Measurements from ENCODE around the gene NCAM1.

Gene NCAM1

DNA sequence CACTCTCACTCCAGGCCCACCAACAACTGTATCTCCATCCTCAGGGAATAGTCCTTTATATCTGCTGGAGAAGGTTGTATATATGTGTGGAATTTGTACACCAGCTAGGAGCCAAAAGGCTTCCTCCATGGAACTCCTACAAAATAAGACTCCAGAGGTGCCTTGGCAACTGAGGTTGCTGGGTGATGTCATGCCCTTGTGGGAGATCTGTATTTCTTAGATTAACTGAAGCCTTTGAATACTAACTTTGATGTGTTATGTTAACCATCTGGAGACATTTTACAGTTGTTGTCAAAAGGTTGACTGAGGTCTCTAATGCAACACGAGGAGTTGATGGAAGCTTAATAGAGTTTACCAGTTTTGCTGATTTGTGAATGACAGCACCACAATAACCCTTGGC, 213.7 kb downstream of the NCAM1 start:
- no peak for DNase-seq

- DNase-seq = peak; percentile 77
Measured at GRCh38 chr11:113176599-113177360, 215.6 kb downstream of the NCAM1 start.

DNA sequence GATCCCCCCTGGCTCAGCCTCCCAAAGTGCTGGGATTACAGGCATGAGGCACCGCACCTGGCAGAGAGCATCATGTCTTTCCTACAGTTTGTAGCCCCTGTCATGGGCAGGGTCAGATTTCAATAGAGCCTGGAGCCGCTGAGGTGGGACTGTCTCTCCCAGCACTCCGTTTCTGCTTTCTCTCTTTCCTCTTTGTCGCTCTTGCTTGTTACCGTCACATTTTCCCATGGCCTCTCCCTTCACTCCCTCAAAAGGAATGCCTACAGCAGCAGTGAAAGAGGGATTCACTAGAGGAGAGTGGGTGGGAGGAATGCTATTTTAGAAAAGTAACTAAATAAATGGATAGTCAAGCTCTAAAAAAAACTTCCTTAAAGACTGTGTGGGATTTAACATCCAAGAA, 216.5 kb downstream of the NCAM1 start:
- no peak for DNase-seq

DNA sequence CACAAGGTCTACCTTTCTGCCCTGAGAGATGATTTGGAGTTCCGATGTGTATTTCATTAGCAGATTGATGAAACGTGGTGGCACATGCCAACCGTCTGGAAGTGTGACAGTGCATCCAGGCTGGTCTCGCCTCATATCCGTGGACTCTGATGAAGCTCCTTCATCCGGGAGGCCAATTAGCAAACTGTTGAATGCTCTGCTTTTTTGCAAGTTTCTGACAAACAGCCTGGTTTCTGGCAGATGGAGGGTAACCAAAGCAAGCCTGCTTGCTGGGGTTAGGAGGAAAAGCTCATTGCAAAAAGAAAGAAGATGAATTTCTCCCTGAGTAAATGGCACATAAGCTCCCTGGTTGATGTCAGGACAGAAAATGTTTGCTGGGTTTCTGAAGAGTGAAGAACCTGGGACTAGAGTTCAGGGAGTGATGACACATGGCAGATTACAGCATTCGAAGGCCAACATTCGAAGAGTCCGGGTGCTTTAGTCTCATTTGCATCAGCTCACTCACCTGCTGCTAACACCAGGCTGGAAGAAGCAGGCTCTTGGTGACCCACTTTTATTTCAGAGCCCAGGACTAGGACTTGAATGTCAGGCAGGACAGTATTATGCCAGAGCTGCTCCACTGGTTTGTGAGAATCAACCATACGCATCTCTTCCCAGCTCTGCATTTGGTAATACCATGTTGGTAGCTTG, 217.3 kb downstream of the NCAM1 start:
- no peak for DNase-seq

DNA sequence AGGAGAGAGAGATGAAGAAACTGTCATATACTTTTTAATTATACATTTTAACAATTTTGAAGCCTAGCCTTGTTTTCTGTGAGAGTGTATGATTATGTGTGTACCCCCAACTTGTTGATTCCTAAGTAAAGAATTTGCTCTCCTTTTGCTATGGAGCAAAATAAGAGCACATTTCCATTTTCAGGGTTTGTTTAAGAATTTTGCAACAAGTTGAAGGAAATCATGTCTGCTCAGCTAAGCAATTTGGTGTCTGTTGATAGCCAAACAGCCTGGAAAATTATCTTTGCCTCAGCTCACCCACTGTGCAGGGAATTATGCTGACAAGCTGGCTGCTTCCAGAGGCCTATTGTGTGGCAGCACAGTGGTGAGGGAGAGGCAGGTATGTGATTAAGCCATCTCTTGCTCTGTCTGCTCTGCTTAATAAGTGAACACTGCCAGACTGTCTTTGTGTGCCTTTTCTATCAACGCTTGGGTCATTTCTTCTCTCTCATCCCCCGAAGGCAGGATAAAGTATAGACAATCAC, 218.0 kb downstream of the NCAM1 start:
- DNase-seq = no peak

GRCh38 chr11:113181094-113181493, 219.9 kb downstream of the NCAM1 start:
- DNase-seq = no peak

DNA sequence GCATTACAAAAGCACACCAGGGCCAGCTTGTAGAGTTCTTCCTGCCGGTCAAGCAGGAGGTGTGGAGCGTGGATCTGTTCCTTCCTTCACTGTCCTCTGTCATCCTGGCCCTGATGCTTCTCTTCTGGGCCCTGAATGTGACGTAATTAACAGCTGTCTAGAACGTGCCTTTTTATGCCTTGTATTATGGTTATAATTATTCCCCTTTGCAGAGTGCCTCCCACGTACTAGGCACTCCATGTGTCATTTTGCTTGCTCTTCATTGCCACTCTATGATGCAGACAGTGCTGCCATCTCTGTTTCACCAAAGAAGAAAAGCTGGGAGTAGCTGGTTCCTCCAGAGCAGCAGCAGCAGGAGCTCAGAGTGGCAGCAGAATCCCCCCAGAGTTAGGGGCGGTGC, 221.1 kb downstream of the NCAM1 start:
- no peak for DNase-seq

DNA sequence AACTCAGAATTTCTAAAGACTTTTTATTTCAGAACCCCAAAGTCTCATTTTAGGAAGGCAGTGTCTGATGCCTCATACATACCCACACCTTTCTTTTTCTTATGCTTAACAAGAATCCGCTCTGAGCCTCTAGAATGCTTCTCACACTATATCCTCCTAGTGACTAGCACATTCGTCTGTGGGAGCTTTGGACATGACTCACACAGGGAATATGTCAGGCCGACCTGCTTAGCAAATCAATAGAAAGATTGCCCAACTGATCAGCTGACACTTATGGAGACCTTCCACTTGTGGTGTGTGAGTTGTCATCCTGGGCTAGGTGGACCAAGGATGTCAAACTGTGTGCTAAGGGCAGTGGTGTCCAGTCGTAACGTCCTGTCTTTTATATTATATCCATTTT, 223.3 kb downstream of the NCAM1 start:
- peak; percentile 90 for DNase-seq

GRCh38 chr11:113188371-113188834, 227.2 kb downstream of the NCAM1 start:
- DNase-seq = no peak

GRCh38 chr11:113189909-113190667, 228.9 kb downstream of the NCAM1 start:
- peak; percentile 97 for DNase-seq

- DNase-seq = no peak
Measured at GRCh38 chr11:113192121-113192925, 231.1 kb downstream of the NCAM1 start.

DNA sequence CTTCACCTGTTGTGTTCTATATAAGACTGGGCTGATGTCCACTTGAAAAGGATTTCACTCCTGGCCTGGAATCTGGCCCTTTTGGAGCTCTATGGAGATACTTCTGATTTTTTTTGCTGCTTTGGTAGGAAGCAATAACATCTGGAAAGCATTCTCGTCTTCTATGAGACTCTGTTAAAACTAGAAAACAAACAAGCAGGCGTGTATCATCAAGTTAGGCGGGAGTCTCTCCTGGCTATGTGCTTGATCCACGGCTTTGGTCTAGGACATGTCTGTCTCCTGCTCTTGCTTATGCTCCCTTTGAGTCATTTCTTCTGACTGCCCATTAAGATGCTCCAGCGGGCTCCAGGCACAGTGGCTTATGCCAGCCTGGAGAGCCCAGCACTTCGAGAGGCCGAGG, 231.8 kb downstream of the NCAM1 start:
- no peak for DNase-seq

DNA sequence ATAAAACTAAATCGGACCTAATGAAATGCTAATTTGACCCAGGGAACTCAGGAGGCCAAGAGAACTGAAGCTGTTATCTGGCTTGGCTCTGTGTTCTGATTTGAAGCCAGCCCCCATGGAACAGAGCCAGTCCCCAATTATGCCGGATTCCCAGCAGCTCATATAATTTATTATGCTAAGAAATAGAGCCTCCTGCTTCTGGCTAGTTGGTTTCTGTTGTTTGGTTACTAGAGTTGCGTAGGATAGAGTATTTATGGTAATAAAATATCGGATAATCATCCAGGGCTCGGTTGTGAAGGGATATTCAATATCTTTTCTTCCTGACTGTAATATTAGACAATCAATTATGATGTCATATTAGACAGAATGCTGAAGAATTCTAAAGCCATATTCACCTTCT, 232.7 kb downstream of the NCAM1 start:
- DNase-seq = no peak

GRCh38 chr11:113195728-113196127, 234.5 kb downstream of the NCAM1 start:
- no peak for DNase-seq

- DNase-seq = no peak
Measured at GRCh38 chr11:113197446-113197845, 236.2 kb downstream of the NCAM1 start.

- DNase-seq = no peak
Measured at GRCh38 chr11:113198972-113199661, 237.9 kb downstream of the NCAM1 start.

- no peak for DNase-seq
Measured at GRCh38 chr11:113199866-113200265, 238.6 kb downstream of the NCAM1 start.

- DNase-seq = no peak
Measured at GRCh38 chr11:113201054-113201818, 240.0 kb downstream of the NCAM1 start.

- peak; percentile 39 for DNase-seq
Measured at GRCh38 chr11:113202431-113202830, 241.2 kb downstream of the NCAM1 start.

DNA sequence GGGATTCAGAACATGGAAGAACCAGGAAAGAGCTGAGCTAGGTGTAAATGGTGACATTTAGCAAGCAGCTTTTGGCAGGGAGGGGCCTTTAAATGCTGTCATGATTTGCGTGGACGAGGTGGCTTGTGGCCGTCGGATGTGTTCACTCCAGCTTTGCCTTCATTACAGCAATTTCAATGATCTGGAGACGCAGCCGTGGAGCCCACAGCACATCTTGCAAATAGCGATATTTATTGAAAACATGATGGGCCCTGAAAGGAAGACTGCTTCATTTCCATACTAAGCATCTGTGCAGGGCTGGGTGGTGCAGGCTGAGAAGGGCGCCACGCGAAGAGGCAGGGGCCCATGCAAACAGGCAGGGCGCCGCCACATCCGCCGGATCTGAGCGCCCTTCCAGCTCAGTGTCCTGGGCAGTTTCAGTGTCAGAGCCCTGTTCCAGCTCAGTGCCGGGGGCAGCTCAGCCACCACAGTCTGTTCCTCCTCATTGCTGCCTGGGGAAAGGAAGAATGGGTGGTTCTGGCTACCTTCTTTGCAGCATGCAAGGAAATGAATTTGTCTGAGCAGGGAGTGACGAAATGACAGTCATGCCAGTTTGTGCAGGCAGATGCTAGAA, 242.0 kb downstream of the NCAM1 start:
- DNase-seq = no peak

- DNase-seq = no peak
Measured at GRCh38 chr11:113204280-113204679, 243.1 kb downstream of the NCAM1 start.

Data from EL (cell line).